AG09319 (cell line): ENCODE results near the gene TMEM40.

Source experiments
- DNase-seq: peaks from one replicate; pipeline ENCODE4 v3.0.0-alpha.2; 2010; ENCODE audit warnings: low read depth; ENCODE audit errors: extremely low read depth
- TF ChIP-seq, protein P1 (sequence below): IDR thresholded peaks from 2 replicates; pipeline ENCODE4 v1.5.1; 2011; ENCODE audit warnings: low read depth, mild to moderate bottlenecking, inconsistent platforms, low read length, moderate library complexity

The TMEM40 gene

DNA sequence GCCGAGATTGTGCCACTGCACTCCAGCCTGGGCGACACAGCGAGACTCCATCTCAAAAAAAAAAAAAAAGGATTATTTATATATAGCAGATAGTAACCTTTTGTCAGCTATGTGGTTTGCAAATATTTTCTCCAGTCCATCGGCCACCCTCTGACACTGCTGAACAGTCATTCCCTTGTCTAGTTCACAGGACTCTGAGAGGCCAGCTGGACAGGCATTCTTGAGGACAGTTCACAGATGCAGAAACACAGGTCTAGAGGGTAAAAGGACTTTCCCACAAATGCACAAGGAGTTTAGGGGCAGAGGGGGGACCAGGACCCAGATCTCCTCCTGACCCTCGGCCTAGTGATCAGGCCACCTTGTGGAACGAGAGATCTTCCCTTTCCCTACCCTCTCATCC, 7.5 kb upstream of the TMEM40 start:
- DNase-seq = no peak
- TF ChIP-seq, protein P1, sequence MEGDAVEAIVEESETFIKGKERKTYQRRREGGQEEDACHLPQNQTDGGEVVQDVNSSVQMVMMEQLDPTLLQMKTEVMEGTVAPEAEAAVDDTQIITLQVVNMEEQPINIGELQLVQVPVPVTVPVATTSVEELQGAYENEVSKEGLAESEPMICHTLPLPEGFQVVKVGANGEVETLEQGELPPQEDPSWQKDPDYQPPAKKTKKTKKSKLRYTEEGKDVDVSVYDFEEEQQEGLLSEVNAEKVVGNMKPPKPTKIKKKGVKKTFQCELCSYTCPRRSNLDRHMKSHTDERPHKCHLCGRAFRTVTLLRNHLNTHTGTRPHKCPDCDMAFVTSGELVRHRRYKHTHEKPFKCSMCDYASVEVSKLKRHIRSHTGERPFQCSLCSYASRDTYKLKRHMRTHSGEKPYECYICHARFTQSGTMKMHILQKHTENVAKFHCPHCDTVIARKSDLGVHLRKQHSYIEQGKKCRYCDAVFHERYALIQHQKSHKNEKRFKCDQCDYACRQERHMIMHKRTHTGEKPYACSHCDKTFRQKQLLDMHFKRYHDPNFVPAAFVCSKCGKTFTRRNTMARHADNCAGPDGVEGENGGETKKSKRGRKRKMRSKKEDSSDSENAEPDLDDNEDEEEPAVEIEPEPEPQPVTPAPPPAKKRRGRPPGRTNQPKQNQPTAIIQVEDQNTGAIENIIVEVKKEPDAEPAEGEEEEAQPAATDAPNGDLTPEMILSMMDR = no peak

DNA sequence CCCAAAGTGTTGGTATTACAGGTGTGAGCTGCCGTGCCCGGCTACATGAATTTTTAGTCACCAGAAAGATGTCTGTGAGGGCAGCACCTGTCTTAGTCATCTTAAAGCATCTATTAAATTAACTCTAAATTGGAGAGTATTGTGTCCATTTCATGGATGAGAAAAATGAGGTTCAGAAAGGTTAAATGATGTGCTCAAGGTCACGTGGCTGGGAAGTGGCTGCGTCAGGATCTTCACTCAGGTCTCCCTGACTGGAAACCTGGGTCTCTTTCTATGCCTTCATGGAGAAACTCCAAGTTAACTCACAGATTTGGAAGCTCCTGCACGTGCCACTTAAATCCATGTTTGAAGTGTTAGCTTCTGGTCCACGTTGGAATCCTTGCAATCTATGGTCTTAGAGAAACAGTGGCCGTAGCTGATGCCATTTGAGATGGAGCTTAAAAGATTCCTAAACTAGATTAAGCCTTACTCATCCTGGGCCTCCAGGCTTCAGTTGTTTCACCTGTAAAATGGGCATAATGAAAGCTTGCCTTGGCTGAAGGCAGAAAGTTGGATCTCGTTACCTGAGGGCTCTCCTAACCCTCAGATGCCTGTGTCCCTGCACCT, 5.2 kb upstream of the TMEM40 start:
- DNase-seq = no peak
- TF ChIP-seq, protein P1 = no peak

DNA sequence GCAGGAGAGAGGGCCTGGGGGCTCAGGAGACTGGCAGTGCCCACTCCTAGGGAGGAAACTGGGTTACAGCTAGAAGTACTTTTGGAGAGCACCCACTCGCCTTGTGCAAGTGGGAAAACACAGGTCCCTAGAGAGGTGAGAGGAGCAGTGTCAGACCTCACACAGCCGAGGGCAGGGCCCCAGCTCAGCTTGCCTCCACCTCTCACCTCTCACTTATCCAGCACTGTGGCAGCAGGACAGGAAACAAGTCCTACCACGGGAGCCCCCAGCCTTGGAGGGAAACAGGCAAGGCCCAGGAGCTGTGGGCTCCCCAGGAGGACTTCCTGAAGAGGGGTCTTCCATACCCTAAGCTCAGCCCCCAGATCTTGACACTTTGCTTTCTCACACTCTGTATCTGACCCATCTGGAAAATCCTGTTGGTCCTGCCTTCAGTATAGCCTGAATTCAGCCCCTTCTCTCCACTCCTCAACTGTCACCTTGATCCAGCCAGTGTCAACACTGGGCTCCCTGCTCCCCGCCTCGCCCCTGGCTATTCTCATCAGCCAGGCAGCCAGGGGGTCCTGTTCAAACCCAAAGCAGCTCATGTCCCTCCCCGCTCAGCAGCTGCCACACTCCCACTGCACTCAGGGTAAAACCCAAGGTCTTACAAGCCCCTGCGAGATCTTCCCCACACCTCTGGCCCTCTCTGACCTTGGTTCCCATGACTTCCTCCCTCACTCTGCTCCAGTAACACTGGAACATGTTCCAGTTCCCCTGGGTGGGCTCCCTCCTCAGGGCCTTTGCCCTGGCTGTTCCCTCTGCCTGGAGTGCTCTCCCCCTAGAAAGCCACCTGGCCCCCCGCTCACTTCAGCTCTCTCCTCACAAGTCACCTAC, 870 bp upstream of the TMEM40 start:
- TF ChIP-seq, protein P1 = no peak
- DNase-seq = no peak

DNA sequence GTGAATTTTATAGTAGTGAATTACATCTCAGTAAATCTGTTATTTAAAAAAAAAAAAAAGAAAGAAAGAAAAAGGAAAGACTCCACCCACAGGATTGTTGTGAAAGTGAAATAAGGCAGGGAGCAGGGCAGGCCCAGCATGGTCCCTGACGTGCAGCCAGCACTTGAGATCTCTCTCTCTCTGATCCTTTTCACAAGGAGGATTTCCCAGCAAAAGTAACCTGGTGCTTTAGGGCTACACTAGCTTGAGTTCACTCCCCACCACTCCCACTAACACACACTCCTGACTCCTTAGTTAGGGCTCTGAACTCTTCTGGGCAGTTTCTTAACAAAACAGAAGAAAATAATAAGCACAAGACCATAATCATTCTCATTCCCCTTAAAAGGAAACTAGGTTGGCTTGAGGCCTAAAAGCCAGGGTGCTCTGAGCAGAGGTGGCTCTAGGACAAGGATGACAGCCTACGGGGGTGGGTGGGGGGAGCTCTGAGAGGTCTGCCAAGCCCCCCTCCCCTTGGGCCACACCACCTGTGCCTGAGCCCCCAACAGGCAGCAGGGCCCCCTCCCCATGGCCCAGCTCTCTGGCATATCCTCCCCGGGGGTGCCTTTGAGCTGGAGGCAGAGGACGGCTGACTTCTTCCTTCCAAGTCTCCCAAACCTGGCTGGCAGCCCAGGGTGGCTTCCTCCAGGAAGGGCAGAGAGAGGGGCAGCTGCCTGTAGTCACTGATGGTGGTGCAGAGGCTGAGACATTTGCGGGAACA, 856 bp downstream of the TMEM40 start:
- TF ChIP-seq, protein P1 = no peak
- DNase-seq = no peak

DNA sequence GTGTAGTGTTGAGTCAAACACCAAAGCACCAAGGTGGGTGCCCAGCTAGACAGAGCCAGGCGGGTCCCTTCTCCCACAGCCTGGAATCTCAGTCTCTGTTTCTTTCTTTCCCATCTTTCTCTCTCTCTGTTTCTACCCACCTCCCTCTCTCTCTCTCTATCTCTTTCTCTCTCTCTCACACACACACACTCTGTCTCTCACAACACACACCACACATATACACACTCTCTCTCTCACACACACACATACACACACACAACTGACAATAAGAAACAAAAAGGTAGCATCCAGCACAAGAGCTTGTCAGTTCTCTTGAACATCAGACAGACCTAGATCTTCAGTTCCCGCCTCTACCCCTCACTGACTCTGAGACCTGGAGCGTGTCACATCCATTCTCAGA, 2.4 kb downstream of the TMEM40 start:
- TF ChIP-seq, protein P1 = no peak
- no peak for DNase-seq

DNA sequence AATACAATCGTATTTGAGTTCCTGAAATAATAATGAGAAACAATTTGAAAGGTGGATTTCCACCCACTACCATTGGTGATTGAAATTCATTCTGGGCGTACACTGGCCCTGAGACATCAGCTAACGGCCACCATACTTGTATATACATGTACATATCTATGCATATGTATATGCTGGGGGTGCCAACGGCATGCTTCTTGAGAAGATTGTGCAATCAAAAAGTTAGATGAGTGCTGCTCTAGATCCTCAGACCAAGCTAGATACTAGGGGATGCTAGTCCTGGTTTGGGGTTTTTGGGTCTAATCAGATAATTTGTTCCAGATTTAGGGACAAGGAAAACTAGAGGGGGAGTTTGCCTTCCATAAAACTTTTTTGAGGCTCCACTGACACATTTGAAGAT, 2.9 kb downstream of the TMEM40 start:
- TF ChIP-seq, protein P1 = no peak
- no peak for DNase-seq

DNA sequence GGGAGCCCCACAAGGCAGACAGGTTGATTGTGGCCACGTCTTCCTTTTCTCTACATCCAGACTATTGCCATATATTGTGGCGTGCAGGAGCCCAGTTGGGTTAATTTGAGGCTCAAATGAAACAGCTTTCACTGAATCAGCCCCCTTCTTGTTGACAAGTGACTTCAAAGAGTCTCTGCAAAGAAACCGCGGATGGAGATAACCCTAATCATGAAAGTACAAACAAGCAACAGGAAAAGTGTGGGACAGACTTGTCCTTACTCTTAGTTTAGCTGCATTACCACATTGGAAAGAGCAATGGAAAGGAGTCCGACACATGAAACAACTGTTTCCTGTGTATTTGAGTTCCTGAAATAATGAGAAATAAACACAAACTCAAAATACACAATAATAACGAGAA, 3.3 kb downstream of the TMEM40 start:
- TF ChIP-seq, protein P1 = no peak
- no peak for DNase-seq
